ENCODE measurements around the gene MGMT.

- TF ChIP-seq EZH2 (IDR thresholded peaks at IDR 0.05; ENCODE audit: low read depth) = no peak
- no peak for TF ChIP-seq CTCF (conservative IDR thresholded peaks at IDR 0.05)
Measured at GRCh38 chr10:129676014-129676413, 209.0 kb downstream of the MGMT start.

Data from PC-9 (cell line).